Mucosa of gallbladder (tissue), 1 donor: ENCODE data around the gene MCIDAS. TPM values are rescaled to one million over a fixed set of nuclear protein-coding genes. Genes with fewer than 3 reads are reported as not detected.

Source experiments
- DNase-seq: peaks from one replicate; pipeline ENCODE4 v3.0.0-alpha.2; 2020; ENCODE audit warnings: low spot score
- total RNA-seq: library from RNA; stranded (reverse); gene quantifications from one replicate; pipeline ENCODE4 v1.2.1, GENCODE V29; 2021
- donor health status: DM: no; HTN: no; CAD: no.

Gene MCIDAS
- total RNA-seq, 1 donor from 2014 or later, result 0.92 TPM

DNA sequence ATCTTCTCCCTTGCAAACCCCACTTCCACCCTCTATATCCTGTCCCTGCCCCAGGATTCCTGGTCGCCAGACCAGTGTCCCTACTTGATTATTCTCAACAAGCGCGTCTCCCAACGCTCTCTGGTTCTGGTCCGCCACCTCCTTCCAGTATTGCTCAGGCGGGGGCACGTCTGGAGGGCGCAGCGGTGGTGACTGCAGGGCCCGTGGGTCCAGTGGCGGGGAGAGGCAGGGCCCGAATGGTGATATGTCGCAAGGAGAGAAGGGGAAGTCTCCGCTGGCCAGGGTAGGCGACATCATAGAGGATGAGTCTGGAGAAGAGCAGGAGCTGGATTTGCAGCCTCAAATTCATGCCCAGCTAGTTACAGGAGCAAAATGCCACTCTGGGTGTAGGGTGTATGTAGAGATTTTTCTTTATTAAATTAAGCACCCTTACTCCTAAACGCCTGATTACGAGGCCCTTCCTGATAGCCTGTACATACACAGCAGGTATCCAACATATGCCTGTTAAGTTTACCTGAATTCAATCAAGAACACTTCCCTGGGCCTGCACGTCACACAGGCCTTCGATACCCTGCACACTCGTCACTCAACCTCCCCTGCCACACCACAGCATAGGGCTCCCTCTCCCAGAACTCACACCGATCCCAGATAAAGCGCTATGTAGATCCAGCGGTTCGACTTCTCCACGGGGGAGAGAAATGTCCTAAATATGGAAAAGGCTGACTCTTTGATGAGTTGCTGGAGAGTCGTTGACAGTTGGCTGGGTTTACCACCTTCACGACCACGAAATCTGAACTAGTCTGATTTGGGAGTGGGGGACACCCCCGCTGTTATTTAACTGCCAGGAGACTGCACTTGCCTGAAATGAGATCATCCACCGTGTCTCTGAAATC lies 4.8 kb downstream of the MCIDAS start:
- no peak for DNase-seq

DNA sequence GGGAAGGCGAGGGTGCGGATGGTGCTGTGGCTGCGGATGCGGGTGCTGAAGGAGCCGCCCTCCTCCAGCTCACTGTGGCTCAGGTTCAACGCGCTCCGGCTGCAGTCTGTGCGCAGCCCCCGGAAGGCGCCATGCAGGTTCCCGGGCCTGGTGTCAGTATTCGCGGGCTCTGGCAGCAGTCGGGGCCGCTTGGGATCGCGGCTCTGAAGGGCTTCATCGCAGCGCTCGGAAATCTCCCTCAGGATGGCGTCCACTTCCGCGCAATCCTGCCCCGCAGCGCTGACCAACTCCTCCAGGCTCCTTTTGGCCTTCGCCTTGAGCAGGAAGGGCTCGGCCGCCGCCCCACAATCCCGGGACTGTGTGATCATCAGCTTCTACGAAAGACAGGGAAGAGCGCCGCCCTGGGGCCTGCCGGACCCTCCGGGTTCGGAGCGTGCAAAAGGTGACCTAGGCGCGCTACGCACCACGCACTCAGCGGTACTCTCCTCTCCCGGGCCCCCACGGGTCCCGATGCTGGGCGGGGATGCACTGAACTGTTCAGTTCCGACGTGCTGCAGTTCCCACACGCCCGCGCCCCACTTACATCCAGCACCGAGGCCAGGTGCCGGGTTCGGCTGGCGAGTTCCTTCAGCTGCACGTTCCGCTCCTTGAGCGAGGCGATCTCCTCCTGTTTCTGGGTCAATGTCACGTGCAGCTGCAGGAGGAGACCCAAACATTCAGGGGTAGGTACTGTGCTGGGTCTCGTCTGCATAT lies 6.5 kb downstream of the MCIDAS start:
- peak; percentile 23 for DNase-seq

DNA sequence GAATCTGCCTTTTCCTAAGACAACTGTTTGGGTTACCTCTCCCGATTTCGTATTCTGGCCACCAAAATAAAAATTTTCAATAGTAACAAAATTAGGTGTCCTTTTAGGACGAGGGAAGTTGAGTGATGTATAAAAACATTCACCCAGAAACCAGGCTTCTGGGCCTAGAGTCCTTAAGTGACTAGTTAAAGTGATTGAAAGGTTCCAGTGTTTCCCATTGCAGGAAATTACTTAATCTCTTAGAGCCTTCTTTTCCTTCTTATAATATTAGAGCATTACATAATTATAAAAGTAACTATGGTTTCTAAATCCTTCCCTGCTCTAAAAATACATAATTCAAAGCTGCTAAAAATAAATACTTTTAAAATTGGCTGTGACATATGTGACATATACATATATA lies 7.3 kb downstream of the MCIDAS start:
- no peak for DNase-seq

DNA sequence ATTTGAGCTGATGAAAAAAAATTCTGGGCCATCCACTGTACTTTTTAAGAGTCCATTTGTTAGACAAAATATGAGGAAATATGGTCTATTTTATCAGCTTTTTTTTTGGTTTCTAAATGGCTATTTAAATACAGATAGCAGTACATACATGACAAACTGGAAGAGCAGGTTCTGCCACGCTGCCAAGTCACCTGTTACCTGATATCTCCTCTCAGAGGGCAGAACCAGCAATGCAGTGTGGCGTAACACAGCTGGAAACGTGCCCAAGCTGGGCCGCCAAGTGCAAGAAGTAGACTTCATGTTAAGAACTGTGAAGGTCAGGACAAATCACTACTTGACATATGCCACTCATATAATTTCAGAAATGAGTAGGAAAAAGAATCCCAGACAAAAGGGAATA lies 8.1 kb downstream of the MCIDAS start:
- DNase-seq, result peak; percentile 89

DNA sequence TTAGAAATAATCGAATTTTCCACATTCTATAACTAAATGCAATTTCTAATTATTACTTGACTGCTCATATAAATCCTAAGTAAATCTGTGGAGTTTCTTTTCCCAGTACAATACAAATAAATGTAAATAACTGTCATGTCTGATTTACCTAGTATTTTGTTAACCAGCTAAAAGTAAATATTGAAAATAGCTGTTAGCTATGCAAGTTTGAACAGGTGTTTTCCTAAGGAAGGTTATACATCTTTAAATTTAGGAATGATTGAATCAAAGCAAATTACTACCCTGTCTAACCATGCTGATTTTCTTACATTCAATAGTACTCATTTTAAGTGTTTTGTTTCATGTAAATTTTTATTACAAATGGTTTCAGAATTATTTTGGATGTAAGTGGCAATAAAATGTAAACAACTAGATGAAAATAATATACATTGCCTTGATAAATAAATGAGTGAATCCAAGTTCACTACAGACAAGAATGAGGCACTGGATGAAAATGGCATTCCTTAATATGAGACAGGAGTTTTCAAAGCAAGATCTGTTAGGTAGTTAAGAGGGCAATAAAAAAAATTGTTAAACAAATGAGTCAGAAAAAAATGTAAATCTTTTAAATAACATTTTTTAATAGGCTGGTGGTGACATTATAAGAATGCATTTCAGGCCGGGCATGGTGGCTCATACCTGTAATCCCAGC lies 15.8 kb downstream of the MCIDAS start:
- DNase-seq, result no peak

DNA sequence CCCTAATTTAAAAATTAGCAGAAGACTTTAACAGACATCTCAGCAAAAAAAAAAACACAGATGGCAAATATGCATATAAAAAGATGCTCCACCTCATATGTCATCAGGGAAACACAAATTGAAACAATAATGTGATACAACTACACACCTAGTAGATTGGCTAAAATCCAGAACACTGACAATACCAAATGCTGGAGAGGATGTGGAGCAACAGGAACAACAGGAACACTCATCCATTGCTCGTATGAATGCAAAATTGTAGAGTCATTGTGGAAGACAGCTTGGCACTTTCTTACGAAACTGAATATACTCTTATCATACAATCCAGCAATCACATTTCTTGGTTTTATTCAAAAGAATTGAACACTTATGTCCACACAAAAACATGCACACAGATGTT lies 22.1 kb downstream of the MCIDAS start:
- DNase-seq, result no peak

DNA sequence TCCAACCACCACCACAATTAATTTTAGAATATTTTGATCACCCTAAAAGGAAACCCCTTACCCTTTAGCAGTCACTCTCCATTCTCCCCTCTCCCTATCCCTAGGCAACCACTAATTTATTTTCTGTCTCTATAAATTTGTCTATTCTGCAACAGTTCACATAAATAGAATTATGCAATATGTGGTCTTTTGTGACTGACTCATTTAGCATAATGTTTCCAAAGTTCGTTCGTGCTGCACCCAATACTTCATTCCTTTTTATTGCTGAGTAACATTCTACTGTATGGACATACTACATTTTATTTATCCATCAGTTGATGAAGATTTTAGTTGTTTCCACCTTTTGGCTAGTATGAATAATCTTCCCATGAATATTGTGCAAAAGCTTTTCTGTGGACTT lies 36.0 kb downstream of the MCIDAS start:
- DNase-seq, result no peak

DNA sequence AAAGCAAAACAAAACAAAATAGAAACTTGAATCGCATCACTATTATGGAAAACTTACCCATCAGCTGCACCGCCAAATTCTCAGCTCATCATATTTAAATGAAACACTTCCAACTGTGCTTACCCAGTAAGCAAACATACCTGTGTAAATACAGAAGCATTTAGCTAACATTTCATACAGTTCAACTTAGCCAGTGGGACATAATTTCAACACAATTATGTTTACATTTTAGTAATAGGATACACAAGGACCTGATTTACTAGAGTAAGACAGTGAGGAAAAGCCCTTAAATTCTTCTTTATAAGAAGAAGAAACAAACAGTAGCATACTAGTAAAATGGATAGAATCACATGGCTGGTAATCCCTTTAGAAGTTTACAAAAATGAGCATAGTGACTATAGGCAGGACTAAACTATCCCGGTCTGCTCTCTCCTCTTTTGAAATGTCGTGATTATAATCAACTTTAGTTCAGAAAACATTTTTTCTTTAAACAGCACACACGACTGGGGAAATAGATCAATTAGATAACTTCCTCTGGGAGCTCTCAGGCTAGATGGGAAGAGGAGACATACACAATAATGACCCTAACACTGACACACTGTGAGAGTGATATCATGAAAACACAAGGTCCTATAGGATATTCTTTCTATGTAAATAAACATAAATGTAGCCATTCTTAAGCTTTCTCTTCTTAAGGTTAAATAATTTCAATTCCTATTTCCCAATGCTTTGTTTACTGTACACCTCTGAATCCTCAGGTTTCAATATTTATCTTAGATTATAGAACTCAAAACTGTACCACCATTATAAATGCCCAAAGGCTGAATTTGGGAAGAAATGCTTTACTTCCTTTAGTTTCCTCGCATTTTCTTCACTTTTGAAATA lies 38.2 kb downstream of the MCIDAS start:
- no peak for DNase-seq

DNA sequence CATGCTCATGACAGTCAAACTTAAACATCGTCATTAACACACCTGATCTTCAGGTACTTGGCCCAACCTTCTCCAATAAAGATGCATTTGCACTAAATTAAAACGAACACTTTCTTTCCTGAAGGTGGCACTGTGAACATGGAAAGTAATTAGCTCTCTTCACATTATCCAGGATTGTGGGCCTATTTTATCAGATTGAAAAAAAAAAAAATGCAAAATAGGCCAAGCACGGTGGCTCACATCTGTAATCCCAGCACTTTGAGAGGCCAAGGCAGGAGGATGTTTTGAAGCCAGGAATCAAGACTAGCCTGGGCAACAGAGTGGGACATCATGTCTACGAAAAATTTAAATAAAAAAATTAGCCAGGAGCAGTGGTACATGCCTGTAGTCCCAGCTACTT lies 39.7 kb downstream of the MCIDAS start:
- DNase-seq, result no peak

DNA sequence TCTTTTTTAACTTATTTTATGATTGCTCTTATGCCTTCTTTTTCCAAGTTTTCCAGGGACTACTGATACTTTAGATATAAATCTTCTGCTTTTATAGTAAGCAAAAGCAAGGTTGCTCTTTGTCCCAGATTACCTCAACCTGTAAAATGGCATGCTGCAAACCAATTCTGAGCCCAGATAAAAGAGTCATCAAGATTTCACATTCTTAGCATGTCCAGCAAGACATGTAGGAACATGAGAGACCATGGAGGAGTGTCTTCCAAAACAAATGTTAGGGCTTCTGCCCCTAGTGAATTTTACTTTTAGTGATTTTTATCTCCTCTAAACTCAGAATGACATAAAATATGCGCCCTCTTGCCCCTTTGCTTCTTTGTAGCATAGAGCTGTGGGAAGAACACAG lies 47.1 kb downstream of the MCIDAS start:
- DNase-seq, result no peak

DNA sequence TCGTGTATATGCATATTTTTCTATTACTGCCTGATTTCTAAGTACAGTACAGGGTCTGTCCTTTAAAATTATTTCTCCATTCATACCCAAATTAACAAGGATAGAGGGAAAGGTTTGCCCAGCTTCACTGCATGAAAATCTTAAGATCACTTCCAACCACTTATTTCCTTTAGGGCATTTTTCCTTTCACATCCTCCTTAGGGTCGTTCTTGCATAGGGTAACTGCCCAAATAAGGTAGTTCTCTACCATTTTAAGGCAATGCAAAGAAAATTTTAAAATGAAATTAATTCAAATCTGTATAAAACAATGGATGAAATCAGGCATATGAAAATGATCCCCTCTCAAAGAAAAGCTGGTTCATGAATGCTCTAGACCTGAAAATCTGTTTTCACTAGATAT lies 50.0 kb downstream of the MCIDAS start:
- no peak for DNase-seq

DNA sequence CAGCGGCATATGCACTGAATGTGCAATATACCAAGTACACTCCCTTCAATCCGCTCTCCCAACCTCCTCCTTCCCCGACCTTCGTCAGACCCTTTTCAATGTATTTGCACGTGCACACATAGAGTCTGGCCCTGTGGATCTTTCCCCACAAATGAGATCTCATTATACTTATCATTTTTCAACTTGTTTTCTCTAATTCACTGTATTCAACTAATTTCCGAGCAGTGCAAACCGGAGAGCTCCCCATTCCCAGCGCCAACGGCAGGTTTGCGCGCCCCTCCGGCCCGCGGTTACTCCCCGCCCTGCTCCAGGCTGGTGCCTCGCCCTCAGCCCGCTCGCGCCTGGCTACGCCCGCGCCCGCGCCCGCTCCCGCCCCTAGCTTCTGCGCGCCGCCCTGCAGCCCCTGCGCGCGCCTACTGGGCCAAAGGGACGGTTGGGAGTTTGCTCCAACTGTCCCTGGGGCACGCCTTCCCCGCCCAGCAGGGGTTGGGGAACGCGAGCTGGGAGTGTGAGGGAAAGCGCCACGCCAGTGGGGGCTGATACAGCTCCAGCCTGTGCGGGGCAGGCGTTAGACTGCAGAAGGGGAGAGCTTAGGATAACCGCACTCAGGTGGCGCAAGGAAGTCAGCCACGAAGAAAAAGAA lies 50.8 kb downstream of the MCIDAS start:
- no peak for DNase-seq

DNA sequence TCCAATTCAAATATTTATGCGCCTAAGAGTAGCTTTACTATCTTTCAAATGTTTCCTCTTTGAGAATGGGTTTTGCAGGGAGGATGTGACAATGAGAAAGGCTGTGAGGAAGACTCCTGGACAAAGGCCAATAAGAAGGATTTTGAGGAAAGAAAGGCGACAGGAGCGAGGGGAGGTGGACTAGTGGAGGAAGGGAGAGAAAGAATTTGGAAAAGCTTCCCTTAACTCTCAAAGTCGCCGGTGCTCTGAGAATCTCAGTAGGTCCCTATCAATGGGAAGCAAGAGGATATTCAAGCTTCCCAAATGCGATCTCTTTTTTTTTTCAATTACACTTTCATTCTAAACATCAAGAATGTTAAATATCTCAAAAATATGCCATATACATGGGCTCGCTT lies 51.3 kb downstream of the MCIDAS start:
- no peak for DNase-seq

DNA sequence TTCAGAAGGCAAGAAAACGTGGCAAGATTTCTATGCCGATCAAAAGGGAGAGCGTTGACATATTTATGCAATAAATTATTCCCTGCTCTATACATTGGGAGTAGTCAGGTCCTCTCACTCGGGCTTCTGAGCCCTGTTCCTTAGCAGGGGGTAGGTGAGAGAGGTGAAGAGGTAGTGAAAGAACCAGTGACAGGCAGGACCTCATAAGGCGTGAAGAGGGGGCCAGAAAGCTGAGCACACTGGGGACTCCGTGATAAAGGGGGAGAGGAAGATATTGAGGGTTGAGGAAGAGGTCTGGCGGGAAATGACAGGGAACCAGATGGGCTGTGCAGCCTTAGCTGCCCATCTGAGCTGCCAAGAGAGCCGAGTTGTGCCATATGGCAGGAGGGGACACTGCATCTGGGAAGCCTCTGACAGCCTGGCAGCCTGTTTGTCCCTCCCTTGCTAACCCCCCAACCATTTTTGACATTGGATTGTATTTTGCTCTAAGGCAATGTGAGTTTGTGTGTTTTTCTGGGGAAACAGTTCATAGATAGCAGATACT lies 53.4 kb downstream of the MCIDAS start:
- no peak for DNase-seq

DNA sequence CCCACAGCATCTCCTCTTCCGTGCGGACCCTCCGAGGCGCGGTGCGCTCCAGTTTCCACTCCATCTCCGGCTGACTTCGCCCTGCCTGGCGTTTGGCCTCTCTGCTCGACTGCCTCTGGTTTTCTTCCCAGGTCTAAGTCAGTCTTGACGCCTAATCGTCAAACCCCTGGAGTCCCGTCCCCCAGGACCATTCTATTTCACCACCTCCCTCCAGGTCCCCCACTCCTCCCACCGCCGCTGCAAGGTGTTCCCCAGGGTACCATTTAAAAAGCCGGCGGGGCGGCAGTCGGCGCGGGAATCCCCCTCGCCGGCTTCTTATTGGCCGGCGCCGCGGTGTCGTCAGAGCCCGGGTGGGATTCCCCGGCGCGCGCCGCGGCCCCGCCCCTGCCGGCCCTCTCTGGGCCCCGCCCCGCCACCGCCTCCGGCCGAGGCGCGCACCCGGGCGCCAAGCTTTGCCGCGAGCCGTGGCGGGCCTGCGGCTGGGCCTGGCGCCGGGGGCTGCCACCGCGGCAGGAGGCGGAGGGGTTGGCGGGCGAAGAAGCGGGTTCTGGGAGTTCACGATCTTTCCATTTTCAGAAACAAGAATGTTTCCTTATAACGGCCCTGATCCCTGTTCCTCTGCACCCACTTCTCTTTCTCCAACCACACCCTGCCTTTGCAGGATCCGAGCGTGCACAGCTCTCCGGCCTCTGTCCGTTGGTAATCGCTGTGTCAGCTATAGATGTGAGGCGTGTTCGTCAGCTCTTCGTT lies 54.0 kb downstream of the MCIDAS start, which contains the start of gene CDC20B:
Gene CDC20B, minus strand, starts transcription at position 241 of the 750 bp plus-strand sequence. Its CDS starts 177 bp downstream, at position 64.
- DNase-seq, result peak; percentile 43

DNA sequence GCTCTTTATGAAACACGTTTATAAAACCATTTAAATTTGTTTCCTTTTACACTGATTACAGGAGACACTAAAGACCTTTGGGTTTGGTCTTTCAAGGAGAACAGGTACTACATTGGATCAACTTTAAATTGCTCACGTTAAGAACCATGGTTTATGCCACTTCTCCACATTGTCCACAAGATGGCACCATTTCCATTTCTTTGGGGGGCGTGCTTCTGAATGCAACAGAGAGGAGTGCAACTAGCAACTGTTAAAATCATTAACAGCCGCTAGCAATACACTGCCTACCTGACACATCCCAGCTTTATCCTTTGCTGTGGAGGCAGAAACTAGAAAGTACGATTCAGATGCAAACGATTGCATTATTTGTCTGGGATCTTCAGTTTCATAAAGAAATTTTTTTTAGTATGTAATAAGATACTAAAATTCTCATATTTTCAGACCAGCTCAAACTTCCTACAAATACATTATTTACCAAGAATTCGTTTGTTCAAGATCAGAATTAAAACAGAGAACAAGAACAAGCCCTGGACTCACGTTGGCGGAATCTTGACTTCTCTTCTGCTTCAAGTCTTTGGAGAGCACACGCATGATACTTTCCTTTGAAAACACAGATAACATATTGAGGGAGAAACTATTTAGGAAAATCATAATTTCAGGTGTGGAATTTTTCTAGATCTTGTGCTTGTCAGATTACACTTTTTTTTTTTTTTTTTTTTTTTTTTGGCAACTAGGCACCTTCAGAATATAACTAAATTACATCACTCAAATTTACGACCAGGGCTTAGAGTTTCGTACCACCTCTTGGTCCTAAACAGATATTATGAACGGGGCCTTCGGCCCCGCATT lies 54.8 kb downstream of the MCIDAS start:
- peak; percentile 64 for DNase-seq

DNA sequence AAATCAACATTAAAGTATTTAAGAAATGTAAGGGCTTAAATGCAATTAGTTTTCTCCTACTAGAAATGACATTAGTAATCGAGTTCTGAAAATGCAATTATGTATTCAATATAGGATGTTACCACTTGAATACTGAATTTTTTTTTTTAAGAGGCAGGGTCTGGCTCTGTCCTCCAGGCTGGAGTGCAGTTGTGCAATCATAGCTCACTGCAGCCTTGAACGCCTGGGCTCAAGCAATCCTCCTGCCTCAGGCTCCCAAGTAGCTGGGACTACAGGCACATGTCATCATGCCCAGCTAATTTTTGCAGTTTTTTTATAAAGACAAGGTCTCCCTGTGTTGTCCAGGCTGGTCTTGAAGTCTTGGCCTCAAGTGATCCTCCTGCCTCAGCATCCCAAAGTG lies 55.6 kb downstream of the MCIDAS start:
- DNase-seq, result no peak
